DMS53 treated with DMSO at 0.1 percent for 48 hours (cell line): ENCODE data around the gene MIR17HG.

Experiments used
- DNase-seq: peaks from one replicate; lab custom pipeline; 2025; ENCODE audit not compliant: unreplicated experiment; lab: John Stamatoyannopoulos, UW

MIR17HG gene

DNA sequence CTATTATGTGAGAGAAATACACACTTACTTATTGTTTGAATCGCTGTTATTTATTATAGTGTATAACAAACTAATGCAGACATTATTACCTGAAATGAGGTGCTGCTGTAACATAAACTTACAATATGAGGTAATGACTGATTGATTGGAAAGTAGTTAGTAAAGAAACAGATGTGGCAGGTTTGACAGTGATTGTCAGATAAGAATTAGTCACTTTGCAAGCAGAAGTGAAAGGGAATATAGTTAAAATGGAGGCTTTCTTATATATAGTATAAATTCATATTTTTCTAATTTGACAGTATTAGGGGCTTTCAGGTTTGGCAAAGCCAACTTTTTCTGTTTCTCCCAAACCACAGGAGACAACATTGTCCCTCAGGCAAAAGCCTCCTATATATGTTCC is 20.6 kb downstream of the MIR17HG start:
- DNase-seq, result no peak

DNA sequence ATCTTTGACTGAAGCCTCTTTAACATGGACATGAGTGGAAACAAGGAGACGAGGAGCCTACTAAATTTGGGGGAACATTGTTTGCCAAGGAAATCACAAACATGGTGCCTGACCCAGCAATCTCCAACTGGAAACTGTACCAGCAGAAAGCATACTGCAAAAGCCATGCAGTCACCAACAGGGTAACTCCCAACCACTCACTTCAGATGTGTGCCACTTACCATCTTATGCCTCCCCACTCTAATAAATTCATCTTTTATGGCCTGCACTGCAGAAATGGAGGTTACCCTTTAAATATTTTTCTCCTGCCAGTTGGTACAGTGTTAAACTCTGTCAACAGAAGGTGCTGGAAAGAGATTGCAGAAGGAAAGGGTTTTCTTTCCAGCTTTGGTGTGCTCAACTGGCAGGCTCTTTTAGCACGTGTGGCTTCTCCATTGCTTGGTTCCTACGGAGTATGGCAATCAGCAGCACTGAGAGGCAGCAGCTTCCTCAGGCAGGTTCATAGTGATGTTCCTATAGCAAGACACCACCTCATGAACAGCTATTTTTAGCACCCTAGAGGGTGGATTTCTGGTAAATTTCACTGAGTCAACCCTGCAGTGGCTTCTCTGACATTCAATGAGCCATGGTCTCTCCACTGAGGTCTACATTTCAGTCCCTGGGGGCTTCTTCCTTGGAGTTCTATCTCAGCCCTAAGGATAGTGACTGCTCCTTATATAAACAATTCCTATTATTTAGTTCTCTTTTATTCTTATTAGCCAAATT is 21.4 kb downstream of the MIR17HG start:
- no peak for DNase-seq

- no peak for DNase-seq
These were observed 21.9 kb downstream of the MIR17HG start for GRCh38 chr13:91369441-91369831.

DNA sequence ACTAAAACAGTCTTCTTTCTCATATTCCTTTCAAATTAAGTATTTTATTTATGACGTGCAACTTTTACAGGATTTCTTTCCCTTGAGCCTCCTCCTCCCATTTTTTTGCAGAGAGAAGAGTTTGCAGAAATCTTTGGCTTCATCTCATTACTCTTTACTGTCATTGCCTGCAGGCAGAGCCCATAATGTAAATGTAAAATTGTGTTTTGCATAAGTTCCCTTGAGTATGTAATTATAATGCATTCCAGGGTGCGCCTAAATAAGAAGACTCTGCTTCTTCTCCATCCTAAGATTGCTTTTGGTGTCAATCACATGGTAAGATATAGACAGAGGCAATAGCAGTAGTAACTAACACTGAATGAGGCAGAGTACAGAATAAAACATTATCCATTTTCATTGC is 23.0 kb downstream of the MIR17HG start:
- no peak for DNase-seq

- no peak for DNase-seq
These were observed 25.4 kb downstream of the MIR17HG start for GRCh38 chr13:91372911-91373310.

DNA sequence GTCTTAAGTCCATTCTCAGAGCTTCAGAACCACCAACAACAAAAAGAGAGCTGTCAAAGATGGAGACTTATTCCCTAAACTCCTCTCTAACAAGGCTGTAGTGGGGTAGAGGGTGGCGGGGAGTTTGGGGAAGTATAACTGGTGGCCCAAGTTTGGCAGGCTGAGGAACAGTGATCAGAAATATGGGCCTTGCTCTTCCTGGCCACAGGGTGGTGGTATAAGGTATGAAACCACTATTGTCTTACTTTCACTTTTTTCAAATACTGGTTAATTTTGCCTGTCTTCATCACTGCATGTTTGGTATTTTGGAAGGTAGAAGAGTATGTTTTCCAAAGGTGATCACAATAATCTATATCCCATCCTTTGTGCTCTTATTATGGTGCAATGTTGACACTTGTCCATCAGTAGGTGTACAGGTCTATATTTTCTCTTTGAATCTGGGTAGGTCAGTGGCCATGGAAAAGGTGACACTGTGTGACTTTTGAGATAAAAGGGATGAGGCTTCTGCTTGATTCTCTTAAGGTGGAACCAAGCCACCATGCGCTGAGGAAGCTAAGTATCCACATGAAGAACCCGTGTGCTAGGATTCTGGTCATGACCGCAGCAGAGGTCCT is 27.7 kb downstream of the MIR17HG start:
- no peak for DNase-seq

- DNase-seq, result no peak
These were observed 33.9 kb downstream of the MIR17HG start for GRCh38 chr13:91381371-91381770.

GRCh38 chr13:91383836-91384235 is 36.3 kb downstream of the MIR17HG start:
- no peak for DNase-seq

DNA sequence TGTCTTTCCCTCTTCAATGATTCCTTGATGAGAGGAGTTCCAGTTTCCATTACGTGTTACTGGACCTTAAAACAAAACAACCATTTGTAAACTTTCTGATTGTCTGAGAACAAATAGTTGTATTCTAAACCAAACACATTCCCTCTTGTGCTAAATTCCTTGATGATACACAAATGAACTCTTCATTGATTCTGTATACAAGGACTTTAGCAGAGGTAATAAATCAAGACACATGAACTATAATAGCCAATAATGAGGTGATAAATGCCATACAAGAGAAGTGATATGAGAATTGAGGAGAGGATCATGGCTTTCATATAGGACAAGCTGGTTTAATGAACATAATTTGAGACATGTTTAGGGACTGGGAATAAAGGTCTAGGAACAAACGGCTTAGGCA is 37.4 kb downstream of the MIR17HG start:
- no peak for DNase-seq

DNA sequence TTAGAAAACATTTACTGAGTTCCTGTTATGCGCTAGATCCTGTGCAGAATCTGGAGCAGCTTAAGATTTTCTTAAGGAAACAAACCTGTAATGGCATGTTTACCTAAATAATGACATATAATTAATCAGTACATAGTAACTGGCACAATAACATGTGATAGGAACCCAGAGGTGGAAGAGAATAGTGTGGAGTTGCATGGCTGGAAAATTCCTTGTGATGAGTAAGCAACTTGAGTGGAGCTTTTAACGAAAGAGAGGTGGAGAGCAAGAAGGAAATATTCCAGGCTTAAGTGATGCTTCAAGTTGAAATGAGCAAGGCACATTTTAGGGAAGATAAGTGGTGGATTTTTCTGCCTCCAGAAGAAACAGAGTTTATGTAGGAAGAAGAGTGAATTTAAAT is 41.7 kb downstream of the MIR17HG start:
- no peak for DNase-seq

- DNase-seq, result no peak
These were observed 50.1 kb downstream of the MIR17HG start for GRCh38 chr13:91397595-91397994.

- no peak for DNase-seq
These were observed 51.1 kb downstream of the MIR17HG start, which contains the start of gene GPC5 for GRCh38 chr13:91398413-91399188. TSS of gene GPC5 (plus strand) at chr13:91398621.

- no peak for DNase-seq
These were observed 51.9 kb downstream of the MIR17HG start for GRCh38 chr13:91399189-91400062.

GRCh38 chr13:91400063-91400399 is 52.5 kb downstream of the MIR17HG start:
- DNase-seq, result no peak

DNA sequence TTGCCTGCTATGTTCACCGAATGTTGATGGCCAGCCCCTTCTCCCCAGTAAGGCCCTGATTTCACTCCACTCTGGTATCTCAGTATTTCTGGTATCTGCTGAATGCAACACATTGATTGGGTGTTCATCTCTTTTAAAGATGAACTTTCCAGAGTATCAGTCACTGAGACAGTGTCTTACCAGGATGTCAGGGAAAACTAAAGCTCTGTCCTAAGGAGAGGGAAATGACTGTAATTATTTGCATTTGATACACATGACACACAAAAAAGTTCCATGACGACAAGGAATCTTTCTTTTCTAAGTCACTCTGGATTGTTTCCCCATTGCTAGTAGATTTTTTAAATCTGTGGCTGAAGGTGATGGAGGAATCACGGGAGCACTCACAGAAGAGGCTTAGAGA is 53.2 kb downstream of the MIR17HG start:
- no peak for DNase-seq

DNA sequence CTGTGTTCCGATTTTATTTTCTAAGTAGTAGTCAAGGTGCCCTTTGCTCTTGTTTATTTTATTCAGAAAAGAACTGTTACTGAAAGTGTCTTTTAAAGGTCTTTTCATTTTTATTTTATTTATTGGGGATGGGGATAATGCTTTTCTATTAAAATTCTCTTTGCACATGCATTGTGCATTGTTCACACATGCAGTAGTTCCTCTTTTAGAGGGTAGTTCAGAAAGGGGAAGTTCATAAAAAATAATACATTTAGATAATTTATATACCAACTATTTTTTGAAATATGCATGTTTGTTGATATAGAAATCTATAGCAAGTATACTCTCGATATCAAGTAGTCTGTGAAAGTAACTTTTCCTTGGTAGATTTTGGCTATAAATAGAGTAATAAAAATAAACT is 54.4 kb downstream of the MIR17HG start:
- no peak for DNase-seq
